22Rv1 (cell line): ENCODE results near the gene CCDC174.

Source experiments
- H3K27ac ChIP-seq: fragments of 450-650 bp; 2 replicates; pipeline ENCODE4 v1.5.1; 2017
- ZFX ChIP-seq: fragments of 450-650 bp; IDR thresholded peaks from 2 replicates; pipeline ENCODE4 v1.6.1; 2017; ENCODE audit warnings: antibody characterized with exemption, borderline replicate concordance
- TF ChIP-seq, protein P1 (sequence below): fragments of 450-650 bp; IDR thresholded peaks from 2 replicates; pipeline ENCODE4 v1.5.1; 2017; ENCODE audit warnings: mild to moderate bottlenecking

CCDC174 gene

DNA sequence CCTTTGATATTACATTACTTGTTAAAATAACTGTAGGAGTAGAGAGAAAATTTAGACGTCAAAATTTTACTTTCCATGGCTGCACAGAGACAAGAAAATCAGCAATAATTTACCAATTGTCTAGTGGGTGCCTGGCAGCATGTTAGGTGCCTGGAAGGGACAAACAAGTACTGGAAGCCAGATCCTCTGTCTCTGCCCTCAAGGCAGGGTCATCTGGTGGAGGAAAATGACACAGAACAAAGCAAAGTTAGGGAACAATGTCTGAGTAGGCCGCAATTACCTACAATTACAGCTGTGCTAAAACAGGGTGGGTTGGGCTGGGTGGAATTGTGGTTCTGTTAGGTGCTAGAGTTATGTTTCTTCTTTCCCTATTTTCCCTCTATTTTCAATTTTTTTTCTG, 7.4 kb downstream of the CCDC174 start:
- H3K27ac ChIP-seq, result no peak overlapping the region
- TF ChIP-seq, protein P1, sequence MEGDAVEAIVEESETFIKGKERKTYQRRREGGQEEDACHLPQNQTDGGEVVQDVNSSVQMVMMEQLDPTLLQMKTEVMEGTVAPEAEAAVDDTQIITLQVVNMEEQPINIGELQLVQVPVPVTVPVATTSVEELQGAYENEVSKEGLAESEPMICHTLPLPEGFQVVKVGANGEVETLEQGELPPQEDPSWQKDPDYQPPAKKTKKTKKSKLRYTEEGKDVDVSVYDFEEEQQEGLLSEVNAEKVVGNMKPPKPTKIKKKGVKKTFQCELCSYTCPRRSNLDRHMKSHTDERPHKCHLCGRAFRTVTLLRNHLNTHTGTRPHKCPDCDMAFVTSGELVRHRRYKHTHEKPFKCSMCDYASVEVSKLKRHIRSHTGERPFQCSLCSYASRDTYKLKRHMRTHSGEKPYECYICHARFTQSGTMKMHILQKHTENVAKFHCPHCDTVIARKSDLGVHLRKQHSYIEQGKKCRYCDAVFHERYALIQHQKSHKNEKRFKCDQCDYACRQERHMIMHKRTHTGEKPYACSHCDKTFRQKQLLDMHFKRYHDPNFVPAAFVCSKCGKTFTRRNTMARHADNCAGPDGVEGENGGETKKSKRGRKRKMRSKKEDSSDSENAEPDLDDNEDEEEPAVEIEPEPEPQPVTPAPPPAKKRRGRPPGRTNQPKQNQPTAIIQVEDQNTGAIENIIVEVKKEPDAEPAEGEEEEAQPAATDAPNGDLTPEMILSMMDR, result no peak
- no peak for TF ChIP-seq ZFX

DNA sequence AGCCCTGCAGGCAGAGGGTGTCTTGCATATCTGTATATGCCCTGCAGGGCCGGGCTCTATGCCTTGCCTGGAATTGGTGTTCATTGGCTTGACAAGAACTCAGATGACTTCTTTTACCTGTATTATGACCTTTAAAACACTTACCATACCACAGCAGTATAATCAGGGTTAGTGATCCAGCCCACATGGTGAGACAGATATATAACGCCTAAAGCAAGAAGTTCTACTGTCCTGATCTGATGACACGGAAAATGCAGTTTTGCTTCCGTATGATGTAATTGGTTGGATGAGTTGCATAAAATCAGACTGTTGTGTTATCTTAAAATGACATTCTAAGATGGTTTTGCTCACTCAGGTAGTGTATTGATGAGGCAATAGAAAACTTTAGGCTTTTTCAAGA, 9.4 kb downstream of the CCDC174 start:
- TF ChIP-seq ZFX, result no peak
- TF ChIP-seq, protein P1, result no peak
- H3K27ac ChIP-seq, result no peak overlapping the region

DNA sequence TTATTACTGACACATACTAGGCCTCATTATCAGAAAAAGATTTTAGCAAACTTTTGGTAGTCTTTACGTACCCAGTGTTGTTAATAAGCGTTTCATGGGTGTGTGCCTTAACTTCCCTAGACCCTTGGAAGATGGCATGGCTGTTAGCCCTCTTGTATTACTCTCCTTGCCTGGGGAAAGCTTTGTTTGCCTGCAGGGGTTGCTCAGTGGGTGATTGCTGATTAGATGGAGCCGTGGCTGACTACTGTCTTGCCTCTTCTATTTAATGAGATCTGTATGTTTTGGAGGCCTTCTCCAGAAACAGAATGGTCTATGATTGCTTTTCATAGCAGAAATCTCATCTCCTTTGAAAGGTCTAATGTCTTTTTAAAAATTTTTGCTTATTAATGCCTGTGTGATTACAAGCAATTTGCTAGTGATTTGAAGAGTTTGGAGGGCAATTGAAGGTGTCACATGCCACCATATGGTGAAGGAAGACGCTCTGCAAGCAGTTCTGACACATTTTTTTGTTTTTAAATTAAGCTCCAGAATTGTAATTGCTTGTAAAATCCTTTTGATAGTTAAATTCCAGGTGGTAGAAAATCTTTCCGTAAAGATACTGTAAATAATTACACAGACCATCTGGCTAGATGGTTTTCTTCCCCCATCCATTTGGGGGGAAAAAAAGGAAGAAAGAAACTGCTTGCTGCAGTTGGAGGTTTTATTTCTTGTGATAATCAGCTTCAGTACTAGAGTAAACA, 12.0 kb downstream of the CCDC174 start:
- no peak overlapping the region for H3K27ac ChIP-seq
- TF ChIP-seq ZFX, result no peak
- TF ChIP-seq, protein P1, result no peak

DNA sequence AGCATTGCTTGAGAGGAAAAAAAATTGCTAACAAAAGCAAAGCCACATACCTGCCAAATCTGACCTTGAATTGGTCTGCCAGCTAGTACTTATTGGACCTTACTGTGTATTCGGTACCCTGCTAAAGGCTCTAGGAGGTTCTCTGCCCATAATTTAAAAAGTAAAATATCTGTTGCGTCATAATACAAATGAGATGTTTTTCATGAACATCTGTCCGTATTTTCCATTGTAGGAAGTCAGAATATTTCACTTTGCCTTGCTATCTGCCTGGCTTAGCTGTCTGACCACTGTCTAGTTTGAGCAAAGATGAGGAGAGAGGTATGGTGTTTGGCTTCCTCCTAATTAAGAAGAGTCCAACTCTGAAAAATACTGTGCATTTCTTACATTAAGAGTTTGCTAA, 12.6 kb downstream of the CCDC174 start:
- TF ChIP-seq ZFX, result no peak
- TF ChIP-seq, protein P1, result no peak
- H3K27ac ChIP-seq, result no peak overlapping the region

DNA sequence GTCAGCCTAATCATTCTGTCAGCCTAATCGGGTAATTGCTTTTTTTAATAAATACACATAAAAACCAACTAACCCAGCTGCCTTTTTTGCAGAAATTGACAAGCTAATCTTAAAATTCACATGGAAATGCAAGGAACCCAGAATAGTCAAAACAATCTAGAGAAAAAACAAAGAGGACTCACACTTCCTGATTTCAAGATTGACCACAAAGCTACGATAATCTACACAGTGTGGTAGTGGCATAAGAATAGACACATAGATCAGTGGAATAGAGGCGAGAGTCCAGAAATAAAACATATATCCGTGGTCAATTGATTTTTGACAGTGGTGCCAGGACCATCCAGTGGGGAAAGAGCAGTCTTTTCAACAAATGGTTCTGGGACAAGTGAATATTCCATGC, 21.0 kb downstream of the CCDC174 start:
- H3K27ac ChIP-seq, result no peak overlapping the region
- TF ChIP-seq, protein P1, result no peak
- no peak for TF ChIP-seq ZFX

DNA sequence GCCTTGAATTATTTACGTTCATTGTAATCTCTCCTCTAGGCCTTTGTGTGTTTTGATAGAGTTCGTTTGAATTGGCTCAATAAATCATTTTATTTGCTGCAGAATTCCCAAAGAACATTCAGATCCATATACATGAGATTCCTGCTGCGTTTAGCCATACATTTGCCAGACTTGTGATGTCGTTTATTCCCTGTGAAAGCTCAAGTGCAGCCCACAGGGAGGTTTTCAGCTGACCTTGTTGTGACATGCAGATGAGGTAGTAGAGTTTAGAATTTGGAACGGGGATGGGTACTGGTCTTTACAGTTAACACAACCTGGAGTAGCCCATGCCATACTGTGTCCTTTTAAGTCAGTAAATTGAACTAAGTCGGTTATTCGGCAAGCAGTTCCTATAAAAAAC, 23.3 kb downstream of the CCDC174 start, which contains the start of gene C3orf20:
Gene C3orf20 (plus strand): TSS at position 301 of the 400 bp plus-strand sequence. CDS start 7,573 bp downstream, outside the sequence.
- H3K27ac ChIP-seq, result no peak within 1 kb of the TSS

DNA sequence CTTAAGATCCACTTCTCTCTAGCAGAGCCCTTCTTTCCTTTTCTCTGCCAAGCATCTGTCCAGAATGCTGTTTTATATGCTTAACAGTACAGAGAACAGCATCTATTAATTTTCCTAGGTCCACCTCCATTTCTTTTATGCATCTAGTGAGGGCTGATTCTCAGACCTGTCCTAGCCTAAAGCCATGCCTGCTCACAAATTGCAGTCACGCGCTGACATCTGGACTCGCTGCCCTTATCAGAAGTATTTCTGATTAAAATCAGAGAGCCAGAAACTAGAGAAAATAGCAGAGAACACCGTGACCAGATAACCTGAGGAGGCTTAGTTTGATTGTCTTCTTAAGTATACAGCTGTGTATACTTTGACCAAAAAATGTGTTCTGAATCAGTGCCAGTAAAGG, 25.3 kb downstream of the CCDC174 start:
- H3K27ac ChIP-seq, result no peak overlapping the region
- TF ChIP-seq, protein P1, result no peak
- no peak for TF ChIP-seq ZFX

More for the DNA sequence above, 23.3 kb downstream of the CCDC174 start, which contains the start of gene C3orf20:
- TF ChIP-seq, protein P1, result no peak
- no peak for TF ChIP-seq ZFX
